CD4-positive, alpha-beta T cell (primary cell): ENCODE results near the gene MMADHC. TPM values are rescaled to one million over a fixed set of nuclear protein-coding genes. Genes with fewer than 3 reads are reported as not detected.
A peak's percentile ranks its signal among the peaks of the same experiment; 100 is the strongest.

Experiments
- ATAC-seq: fragments of 200-7000 bp; cut with Tn5 transposase; one replicate; pipeline ENCODE4 v1.10.0; 2022; ENCODE audit warnings: mild to moderate bottlenecking; ENCODE audit not compliant: poor library complexity
- CTCF ChIA-PET: fragments of 350-600 bp; sonication (Branson Sonifier 250); formaldehyde crosslinking; loops from one replicate; lab custom pipeline; 2021; ENCODE audit warnings: antibody characterized with exemption, inconsistent platforms; lab: Charles Lee
- POLR2A ChIA-PET: fragments of 350-600 bp; sonication (Branson Sonifier 250); formaldehyde crosslinking; loops from one replicate; lab custom pipeline; 2021; ENCODE audit warnings: antibody characterized with exemption, inconsistent platforms; lab: Charles Lee
- DNase-seq, 14 experiments: peaks; one replicate each; pipeline ENCODE4 v3.0.0-alpha.2; 2013 to 2020; ENCODE audit warnings: mixed read lengths in 2 of 14
- H3K27ac ChIP-seq, 2 donors: one replicate each; pipeline versions ENCODE4 v1.5.1 to v1.7.0; 2013; ENCODE audit warnings: low read length in 2 of 2, low read depth in 1 of 2, mild to moderate bottlenecking in 1 of 2
- H3K27me3 ChIP-seq, 2 experiments: 1 replicate in 1 of 2; 2 replicates in 1 of 2; pipeline versions ENCODE4 v1.6.1 to v1.7.0; 2013; ENCODE audit warnings: low read length in 2 of 2, control low read depth in 1 of 2, mild to moderate bottlenecking in 1 of 2, moderate library complexity in 1 of 2; ENCODE audit not compliant: insufficient read depth in 2 of 2, control insufficient read depth in 1 of 2
- H3K36me3 ChIP-seq: one replicate; pipeline ENCODE4 v1.6.1; 2013; ENCODE audit warnings: low read length, control low read depth; ENCODE audit not compliant: insufficient read depth
- H3K4me1 ChIP-seq: one replicate; pipeline ENCODE4 v1.6.1; 2013; ENCODE audit warnings: low read length, control low read depth; ENCODE audit not compliant: insufficient read depth
- H3K4me3 ChIP-seq: one replicate; pipeline ENCODE4 v1.5.1; 2013; ENCODE audit warnings: mild to moderate bottlenecking, low read length, moderate library complexity
- H3K9me3 ChIP-seq, 2 experiments: 1 replicate in 1 of 2; 2 replicates in 1 of 2; pipeline versions ENCODE4 v1.6.1 to v1.7.0; 2013; ENCODE audit warnings: low read length in 2 of 2, mild to moderate bottlenecking in 2 of 2, control low read depth in 1 of 2, moderate library complexity in 1 of 2; ENCODE audit not compliant: control insufficient read depth in 1 of 2, insufficient read depth in 1 of 2
- H3K27ac Mint-ChIP-seq: one replicate; pipeline ENCODE4 v1.8.0; 2020; ENCODE audit warnings: mixed read lengths
- H3K27me3 Mint-ChIP-seq: one replicate; pipeline ENCODE4 v1.8.0; 2021; ENCODE audit warnings: mixed read lengths
- H3K36me3 Mint-ChIP-seq: one replicate; pipeline ENCODE4 v1.8.0; 2021; ENCODE audit warnings: low read depth, mixed read lengths
- H3K4me1 Mint-ChIP-seq: one replicate; pipeline ENCODE4 v1.8.0; 2021; ENCODE audit warnings: low read depth, mixed read lengths
- H3K4me3 Mint-ChIP-seq: one replicate; pipeline ENCODE4 v1.8.0; 2020; ENCODE audit warnings: mild to moderate bottlenecking, mixed read lengths
- H3K9me3 Mint-ChIP-seq: one replicate; pipeline ENCODE4 v1.8.0; 2020; ENCODE audit warnings: mixed read lengths
- CTCF ChIP-seq: fragments of 200-600 bp; IDR thresholded peaks from one replicate; pipeline ENCODE4 v1.8.0; 2022; ENCODE audit warnings: antibody characterized with exemption, mild to moderate bottlenecking
- intact Hi-C, 2 experiments: fragments of 100-400 bp; cut with DNase I in 1 of 2; cut with micrococcal nuclease in 1 of 2; formaldehyde crosslinking; loops; one replicate each; pipeline versions ENCODE4 v1.15.1 to v1.9.0; 2023 to 2025; cut with DNase I, micrococcal nuclease
- total RNA-seq, 174 experiments: library from RNA in 2 of 174; stranded (reverse) in 2 of 174; gene quantifications; one replicate each; pipeline ENCODE4 v1.2.3 and lab custom pipeline; 2021 to 2026

The MMADHC gene
- total RNA-seq, 2 experiments from 2014 or later, result 77.3 to 77.8 TPM

GRCh38 chr2:149585166-149585885, 2.2 kb downstream of the MMADHC start:
- Mint-ChIP-seq H3K9me3 (no peaks in the 10 kb centered on the region), H3K27me3 (peaks cover 10% of the 10 kb centered on the region), H3K27ac (peak overlapping the region; percentile 98), H3K4me3 (peak overlapping the region; percentile 96), H3K4me1 (peaks cover 69% of the 10 kb centered on the region), H3K36me3 (peaks cover 63% of the 10 kb centered on the region)
- H3K4me1 ChIP-seq, result peaks cover 14% of the 10 kb centered on the region
- ChIA-PET CTCF (interaction anchor here (0.7 to 1.8 kb wide), 3 partner anchors 10 to 24 kb away, joined by 3 to 6 read pairs (median 4); no protein-coding TSS in a partner anchor), POLR2A (interaction anchor here (1.0 kb wide), 1 partner anchor 1676 kb away, joined by 3 read pairs; no protein-coding TSS in a partner anchor)
- no peak for DNase-seq
- no peak overlapping the region for H3K4me3 ChIP-seq
- H3K27me3 ChIP-seq, result peaks cover 0 to 4% of the 10 kb centered on the region in 2 experiments
- H3K36me3 ChIP-seq, result peaks cover 45% of the 10 kb centered on the region
- no peak for TF ChIP-seq CTCF
- ATAC-seq, result no peak
- no peak overlapping the region for H3K27ac ChIP-seq
- intact Hi-C loops, result loop anchor here (5.0 to 10.0 kb wide), 4 partner anchors 708 to 1741 kb away; partner anchors contain the start of genes ACVR2A (in 1 of the 2), KIF5C (in 1 of the 2), MBD5 (in 1 of the 2) and NMI (in 1 of the 2)
- no peaks in the 10 kb centered on the region for H3K9me3 ChIP-seq

- DNase-seq (no peak), ATAC-seq (no peak)
- Mint-ChIP-seq H3K9me3 (no peaks in the 10 kb centered on the region), H3K27ac (peak overlapping the region; percentile 39), H3K36me3 (peaks cover 84% of the 10 kb centered on the region), H3K4me3 (no peak overlapping the region), H3K4me1 (peaks cover 68% of the 10 kb centered on the region), H3K27me3 (no peaks in the 10 kb centered on the region)
- no peaks in the 10 kb centered on the region for H3K9me3 ChIP-seq
- TF ChIP-seq CTCF, result no peak
- ChIA-PET POLR2A (no interaction called here), CTCF (no interaction called here)
- no peaks in the 10 kb centered on the region for H3K27me3 ChIP-seq
- intact Hi-C loops, result loop anchor here (5.0 to 10.0 kb wide), 3 partner anchors 933 to 1885 kb away; partner anchors contain the start of gene ACVR2A (in 1 of the 2)
- peaks cover 8% of the 10 kb centered on the region for H3K4me1 ChIP-seq
- peaks cover 92% of the 10 kb centered on the region for H3K36me3 ChIP-seq
- H3K4me3 ChIP-seq, result no peak overlapping the region
- H3K27ac ChIP-seq, result no peak overlapping the region
Observed at GRCh38 chr2:149579972-149580882, 7.3 kb downstream of the MMADHC start.

- no peak overlapping the region for H3K4me3 ChIP-seq
- no peak for TF ChIP-seq CTCF
- ChIA-PET POLR2A (interaction anchor here (1.3 kb wide), 1 partner anchor 10 kb away, joined by 3 read pairs; no protein-coding TSS in a partner anchor), CTCF (interaction anchor here (0.5 kb wide), 1 partner anchor 1712 kb away, joined by 3 read pairs; the partner anchor contains the start of gene NMI)
- H3K27me3 ChIP-seq, result no peaks in the 10 kb centered on the region
- Mint-ChIP-seq H3K4me3 (peak overlapping the region; percentile 23), H3K9me3 (no peaks in the 10 kb centered on the region), H3K36me3 (peaks cover 86% of the 10 kb centered on the region), H3K27ac (peak overlapping the region; percentile 44), H3K4me1 (peaks cover 51% of the 10 kb centered on the region), H3K27me3 (no peaks in the 10 kb centered on the region)
- intact Hi-C loops, result loop anchor here in 1 of 2 experiments (10.0 kb wide), 1 partner anchor 1888 kb away; no protein-coding TSS in a partner anchor
- no peaks in the 10 kb centered on the region for H3K9me3 ChIP-seq
- no peak for ATAC-seq
- peaks cover 4% of the 10 kb centered on the region for H3K4me1 ChIP-seq
- DNase-seq, result no peak
- H3K27ac ChIP-seq, result no peak overlapping the region
- H3K36me3 ChIP-seq, result peaks cover 94% of the 10 kb centered on the region
Observed at GRCh38 chr2:149577269-149577668, 10.3 kb downstream of the MMADHC start.
